CD4-positive, alpha-beta T cell (primary cell): ENCODE measurements around the gene SPAAR. TPM values are rescaled to one million over a fixed set of nuclear protein-coding genes. Genes with fewer than 3 reads are reported as not detected.

Experiments
- ATAC-seq: fragments of 200-7000 bp; cut with Tn5 transposase; one replicate; pipeline ENCODE4 v1.10.0; 2022; ENCODE audit warnings: mild to moderate bottlenecking; ENCODE audit not compliant: poor library complexity
- CTCF ChIA-PET: fragments of 350-600 bp; sonication (Branson Sonifier 250); formaldehyde crosslinking; loops from one replicate; lab custom pipeline; 2021; ENCODE audit warnings: antibody characterized with exemption, inconsistent platforms; lab: Charles Lee
- POLR2A ChIA-PET: fragments of 350-600 bp; sonication (Branson Sonifier 250); formaldehyde crosslinking; loops from one replicate; lab custom pipeline; 2021; ENCODE audit warnings: antibody characterized with exemption, inconsistent platforms; lab: Charles Lee
- DNase-seq, 14 experiments: peaks; one replicate each; pipeline ENCODE4 v3.0.0-alpha.2; 2013 to 2020; ENCODE audit warnings: mixed read lengths in 2 of 14
- H3K27ac ChIP-seq, 2 donors: one replicate each; pipeline versions ENCODE4 v1.5.1 to v1.7.0; 2013; ENCODE audit warnings: low read length in 2 of 2, low read depth in 1 of 2, mild to moderate bottlenecking in 1 of 2
- H3K27me3 ChIP-seq, 2 experiments: 1 replicate in 1 of 2; 2 replicates in 1 of 2; pipeline versions ENCODE4 v1.6.1 to v1.7.0; 2013; ENCODE audit warnings: low read length in 2 of 2, control low read depth in 1 of 2, mild to moderate bottlenecking in 1 of 2, moderate library complexity in 1 of 2; ENCODE audit not compliant: insufficient read depth in 2 of 2, control insufficient read depth in 1 of 2
- H3K36me3 ChIP-seq: one replicate; pipeline ENCODE4 v1.6.1; 2013; ENCODE audit warnings: low read length, control low read depth; ENCODE audit not compliant: insufficient read depth
- H3K4me1 ChIP-seq: one replicate; pipeline ENCODE4 v1.6.1; 2013; ENCODE audit warnings: low read length, control low read depth; ENCODE audit not compliant: insufficient read depth
- H3K4me3 ChIP-seq: one replicate; pipeline ENCODE4 v1.5.1; 2013; ENCODE audit warnings: mild to moderate bottlenecking, low read length, moderate library complexity
- H3K9me3 ChIP-seq, 2 experiments: 1 replicate in 1 of 2; 2 replicates in 1 of 2; pipeline versions ENCODE4 v1.6.1 to v1.7.0; 2013; ENCODE audit warnings: low read length in 2 of 2, mild to moderate bottlenecking in 2 of 2, control low read depth in 1 of 2, moderate library complexity in 1 of 2; ENCODE audit not compliant: control insufficient read depth in 1 of 2, insufficient read depth in 1 of 2
- H3K27ac Mint-ChIP-seq: one replicate; pipeline ENCODE4 v1.8.0; 2020; ENCODE audit warnings: mixed read lengths
- H3K27me3 Mint-ChIP-seq: one replicate; pipeline ENCODE4 v1.8.0; 2021; ENCODE audit warnings: mixed read lengths
- H3K36me3 Mint-ChIP-seq: one replicate; pipeline ENCODE4 v1.8.0; 2021; ENCODE audit warnings: low read depth, mixed read lengths
- H3K4me1 Mint-ChIP-seq: one replicate; pipeline ENCODE4 v1.8.0; 2021; ENCODE audit warnings: low read depth, mixed read lengths
- H3K4me3 Mint-ChIP-seq: one replicate; pipeline ENCODE4 v1.8.0; 2020; ENCODE audit warnings: mild to moderate bottlenecking, mixed read lengths
- H3K9me3 Mint-ChIP-seq: one replicate; pipeline ENCODE4 v1.8.0; 2020; ENCODE audit warnings: mixed read lengths
- CTCF ChIP-seq: fragments of 200-600 bp; IDR thresholded peaks from one replicate; pipeline ENCODE4 v1.8.0; 2022; ENCODE audit warnings: antibody characterized with exemption, mild to moderate bottlenecking
- intact Hi-C, 2 experiments: fragments of 100-400 bp; cut with DNase I in 1 of 2; cut with micrococcal nuclease in 1 of 2; formaldehyde crosslinking; loops; one replicate each; pipeline versions ENCODE4 v1.15.1 to v1.9.0; 2023 to 2025; cut with DNase I, micrococcal nuclease
- total RNA-seq, 174 experiments: library from RNA in 2 of 174; stranded (reverse) in 2 of 174; gene quantifications; one replicate each; pipeline ENCODE4 v1.2.3 and lab custom pipeline; 2021 to 2026

SPAAR gene
- total RNA-seq, 2 experiments from 2014 or later = not detected

GRCh38 chr9:35904338-35904737 is 5.0 kb upstream of the SPAAR start:
- TF ChIP-seq CTCF = no peak
- no peak for DNase-seq

GRCh38 chr9:35905051-35905781 is 4.1 kb upstream of the SPAAR start:
- Mint-ChIP-seq H3K27me3 (peaks cover 3% of the 10 kb centered on the region), H3K4me3 (no peak overlapping the region), H3K4me1 (peaks cover 64% of the 10 kb centered on the region), H3K36me3 (no peaks in the 10 kb centered on the region), H3K27ac (peak overlapping the region; percentile 20), H3K9me3 (no peaks in the 10 kb centered on the region)
- no peak overlapping the region for H3K27ac ChIP-seq
- ATAC-seq (no peak), DNase-seq (no peak)
- H3K36me3 ChIP-seq = no peaks in the 10 kb centered on the region
- H3K27me3 ChIP-seq = no peaks in the 10 kb centered on the region
- CTCF ChIA-PET = no interaction called here
- no peaks in the 10 kb centered on the region for H3K9me3 ChIP-seq
- no peak for TF ChIP-seq CTCF
- peaks cover 67% of the 10 kb centered on the region for H3K4me1 ChIP-seq
- intact Hi-C loops = no loop called here
- POLR2A ChIA-PET = no interaction called here
- H3K4me3 ChIP-seq = no peak overlapping the region

More at GRCh38 chr9:35904338-35904737, 5.0 kb upstream of the SPAAR start:
- Histone ChIP-seq H3K27me3 (no peaks in the 10 kb centered on the region), H3K27ac (no peak overlapping the region), H3K9me3 (no peaks in the 10 kb centered on the region), H3K4me3 (no peak overlapping the region), H3K4me1 (peaks cover 59% of the 10 kb centered on the region), H3K36me3 (no peaks in the 10 kb centered on the region)
- no peaks in the 10 kb centered on the region for H3K36me3 Mint-ChIP-seq
- peaks cover 3% of the 10 kb centered on the region for H3K27me3 Mint-ChIP-seq
- no peak for ATAC-seq
- peaks cover 58% of the 10 kb centered on the region for H3K4me1 Mint-ChIP-seq
- no peak overlapping the region for H3K27ac Mint-ChIP-seq
- ChIA-PET POLR2A (no interaction called here), CTCF (no interaction called here)
- no peak overlapping the region for H3K4me3 Mint-ChIP-seq
- intact Hi-C loops = no loop called here
- no peaks in the 10 kb centered on the region for H3K9me3 Mint-ChIP-seq

GRCh38 chr9:35905912-35906679 is 3.2 kb upstream of the SPAAR start, which contains the start of gene HRCT1:
Gene HRCT1, plus strand, starts transcription at chr9:35906202. Its CDS starts 86 bp downstream, at chr9:35906288.
- POLR2A ChIA-PET = no interaction called here
- peak within 1 kb of the TSS; percentile 20 for H3K4me3 Mint-ChIP-seq
- no peak within 1 kb of the TSS for H3K4me3 ChIP-seq
- CTCF ChIA-PET = no interaction called here
- no peak for TF ChIP-seq CTCF
- H3K36me3 Mint-ChIP-seq = no peaks in the 10 kb centered on the region
- intact Hi-C loops = no loop called here
- H3K27ac Mint-ChIP-seq = peak within 1 kb of the TSS; percentile 20
- no peaks in the 10 kb centered on the region for H3K9me3 ChIP-seq
- ATAC-seq = no peak
- H3K27me3 ChIP-seq = no peaks in the 10 kb centered on the region
- H3K4me1 ChIP-seq = peaks cover 76% of the 10 kb centered on the region
- H3K9me3 Mint-ChIP-seq = no peaks in the 10 kb centered on the region
- peaks cover 73% of the 10 kb centered on the region for H3K4me1 Mint-ChIP-seq
- H3K36me3 ChIP-seq = no peaks in the 10 kb centered on the region
- no peak within 1 kb of the TSS for H3K27ac ChIP-seq
- DNase-seq = no peak
- peaks cover 3% of the 10 kb centered on the region for H3K27me3 Mint-ChIP-seq
